Esophagus mucosa (tissue), 1 donor: ENCODE results near the gene GFRA4. TPM values are rescaled to one million over a fixed set of nuclear protein-coding genes. Genes with fewer than 3 reads are reported as not detected.

Source experiments
- ATAC-seq: fragments of 200-7000 bp; cut with Tn5 transposase; one replicate; pipeline ENCODE4 v1.9.1; 2020
- total RNA-seq: library from RNA; stranded (reverse); gene quantifications from one replicate; pipeline ENCODE4 v1.2.4, GENCODE V29; 2023
- donor health status: DM: yes; HTN: yes; CAD: no.

The GFRA4 gene
- total RNA-seq, 1 donor from 2014 or later: not detected

GRCh38 chr20:3673221-3674070, 10.2 kb upstream of the GFRA4 start:
- no peak for ATAC-seq

GRCh38 chr20:3672547-3673171, 9.5 kb upstream of the GFRA4 start:
- no peak for ATAC-seq

GRCh38 chr20:3671986-3672546, 8.9 kb upstream of the GFRA4 start:
- ATAC-seq: no peak

- ATAC-seq: no peak
Observed at GRCh38 chr20:3670945-3671344, 7.7 kb upstream of the GFRA4 start.

- ATAC-seq: no peak
Observed at GRCh38 chr20:3670511-3670910, 7.3 kb upstream of the GFRA4 start.

GRCh38 chr20:3669710-3670367, 6.6 kb upstream of the GFRA4 start:
- ATAC-seq: no peak

- ATAC-seq: no peak
Observed at GRCh38 chr20:3667434-3668037, 4.3 kb upstream of the GFRA4 start.

GRCh38 chr20:3663858-3664257, 659 bp upstream of the GFRA4 start:
- no peak for ATAC-seq

GRCh38 chr20:3661814-3662665, 1.2 kb downstream of the GFRA4 start:
- no peak for ATAC-seq

GRCh38 chr20:3661060-3661813, 2.0 kb downstream of the GFRA4 start:
- no peak for ATAC-seq

GRCh38 chr20:3660262-3661059, 2.7 kb downstream of the GFRA4 start:
- no peak for ATAC-seq

GRCh38 chr20:3659492-3660261, 3.5 kb downstream of the GFRA4 start:
- ATAC-seq: no peak

GRCh38 chr20:3658716-3659491, 4.3 kb downstream of the GFRA4 start:
- ATAC-seq: peak; percentile 48

- no peak for ATAC-seq
Observed at GRCh38 chr20:3658019-3658715, 5.0 kb downstream of the GFRA4 start.

- no peak for ATAC-seq
Observed at GRCh38 chr20:3655131-3655405, 8.1 kb downstream of the GFRA4 start.

GRCh38 chr20:3654326-3655130, 8.7 kb downstream of the GFRA4 start:
- ATAC-seq: no peak

GRCh38 chr20:3653921-3654320, 9.3 kb downstream of the GFRA4 start:
- ATAC-seq: no peak
